HUES48 (cell line): ENCODE results near the gene PDE6G.
"Not testable (repeated sequence)": the region's sequence is repeated elsewhere in the genome, so short reads cannot be mapped to it uniquely, and the experiment has no call there.

Experiments used
- H3K27ac ChIP-seq: one replicate; pipeline ENCODE4 v1.7.0; 2013; ENCODE audit warnings: low read depth, low read length, inconsistent platforms
- H3K27me3 ChIP-seq: 2 replicates; pipeline ENCODE4 v1.6.1; 2013; ENCODE audit warnings: mild to moderate bottlenecking, low read length; ENCODE audit not compliant: control insufficient read depth, insufficient read depth
- H3K36me3 ChIP-seq: 2 replicates; pipeline ENCODE4 v1.6.1; 2013; ENCODE audit warnings: low read length; ENCODE audit not compliant: control insufficient read depth, insufficient read depth
- H3K4me1 ChIP-seq: 2 replicates; pipeline ENCODE4 v1.6.1; 2013; ENCODE audit warnings: mild to moderate bottlenecking, low read length; ENCODE audit not compliant: control insufficient read depth, insufficient read depth
- H3K4me3 ChIP-seq: 2 replicates; pipeline ENCODE4 v1.5.1; 2013; ENCODE audit warnings: mild to moderate bottlenecking, low read depth, low read length
- H3K9ac ChIP-seq: 2 replicates; pipeline ENCODE4 v1.6.1; 2013; ENCODE audit warnings: mild to moderate bottlenecking, low read depth, low read length, moderate library complexity
- H3K9me3 ChIP-seq: 2 replicates; pipeline ENCODE4 v1.6.1; 2013; ENCODE audit warnings: low read length; ENCODE audit not compliant: control insufficient read depth, insufficient read depth

PDE6G gene

GRCh38 chr17:81621494-81622130, 34.7 kb downstream of the PDE6G start:
- Histone ChIP-seq H3K27ac (no peak overlapping the region), H3K9me3 (no peaks in the 10 kb centered on the region), H3K4me3 (no peak overlapping the region), H3K36me3 (peaks cover 74% of the 10 kb centered on the region), H3K4me1 (no peaks in the 10 kb centered on the region), H3K9ac (no peak overlapping the region), H3K27me3 (no peaks in the 10 kb centered on the region)

GRCh38 chr17:81618307-81618706, 38.0 kb downstream of the PDE6G start:
- H3K4me1 ChIP-seq, H3K27me3 ChIP-seq, H3K4me3 ChIP-seq, H3K9ac ChIP-seq, H3K27ac ChIP-seq, H3K9me3 ChIP-seq: not testable (repeated sequence)
- peaks cover 70% of the 10 kb centered on the region for H3K36me3 ChIP-seq

- Histone ChIP-seq H3K27me3 (no peaks in the 10 kb centered on the region), H3K27ac (no peak overlapping the region), H3K4me3 (no peak overlapping the region), H3K9me3 (no peaks in the 10 kb centered on the region), H3K36me3 (peaks cover 71% of the 10 kb centered on the region), H3K9ac (no peak overlapping the region), H3K4me1 (no peaks in the 10 kb centered on the region)
Measured at GRCh38 chr17:81616877-81617276, 39.5 kb downstream of the PDE6G start.

GRCh38 chr17:81615401-81615930, 40.9 kb downstream of the PDE6G start:
- no peak overlapping the region for H3K27ac ChIP-seq
- no peak overlapping the region for H3K9ac ChIP-seq
- no peaks in the 10 kb centered on the region for H3K4me1 ChIP-seq
- peaks cover 62% of the 10 kb centered on the region for H3K36me3 ChIP-seq
- H3K4me3 ChIP-seq, result no peak overlapping the region
- H3K9me3 ChIP-seq, result no peaks in the 10 kb centered on the region
- no peaks in the 10 kb centered on the region for H3K27me3 ChIP-seq

GRCh38 chr17:81612172-81612970, 44.0 kb downstream of the PDE6G start:
- H3K9ac ChIP-seq, result no peak overlapping the region
- no peaks in the 10 kb centered on the region for H3K4me1 ChIP-seq
- H3K27me3 ChIP-seq, result no peaks in the 10 kb centered on the region
- H3K9me3 ChIP-seq, result no peaks in the 10 kb centered on the region
- H3K27ac ChIP-seq, result no peak overlapping the region
- H3K36me3 ChIP-seq, result peaks cover 80% of the 10 kb centered on the region
- H3K4me3 ChIP-seq, result no peak overlapping the region

- H3K36me3 ChIP-seq, result peaks cover 83% of the 10 kb centered on the region
- H3K27ac ChIP-seq, result no peak overlapping the region
- H3K27me3 ChIP-seq, result no peaks in the 10 kb centered on the region
- no peaks in the 10 kb centered on the region for H3K4me1 ChIP-seq
- no peaks in the 10 kb centered on the region for H3K9me3 ChIP-seq
- H3K4me3 ChIP-seq, result no peak overlapping the region
- no peak overlapping the region for H3K9ac ChIP-seq
Measured at GRCh38 chr17:81609541-81610311, 46.6 kb downstream of the PDE6G start.

GRCh38 chr17:81608605-81609004, 47.7 kb downstream of the PDE6G start:
- H3K9ac ChIP-seq, result no peak overlapping the region
- H3K4me1 ChIP-seq, result no peaks in the 10 kb centered on the region
- no peaks in the 10 kb centered on the region for H3K9me3 ChIP-seq
- H3K27me3 ChIP-seq, result no peaks in the 10 kb centered on the region
- H3K27ac ChIP-seq, result no peak overlapping the region
- no peak overlapping the region for H3K4me3 ChIP-seq
- H3K36me3 ChIP-seq, result peaks cover 85% of the 10 kb centered on the region

GRCh38 chr17:81608082-81608481, 48.3 kb downstream of the PDE6G start:
- Histone ChIP-seq H3K9ac (no peak overlapping the region), H3K27me3 (no peaks in the 10 kb centered on the region), H3K27ac (no peak overlapping the region), H3K4me1 (no peaks in the 10 kb centered on the region), H3K36me3 (peaks cover 85% of the 10 kb centered on the region), H3K4me3 (no peak overlapping the region), H3K9me3 (no peaks in the 10 kb centered on the region)

- no peak overlapping the region for H3K4me3 ChIP-seq
- peaks cover 81% of the 10 kb centered on the region for H3K36me3 ChIP-seq
- no peaks in the 10 kb centered on the region for H3K27me3 ChIP-seq
- no peak overlapping the region for H3K9ac ChIP-seq
- H3K4me1 ChIP-seq, result no peaks in the 10 kb centered on the region
- no peak overlapping the region for H3K27ac ChIP-seq
- no peaks in the 10 kb centered on the region for H3K9me3 ChIP-seq
Measured at GRCh38 chr17:81607431-81607830, 48.9 kb downstream of the PDE6G start.

GRCh38 chr17:81603846-81604610, 52.3 kb downstream of the PDE6G start:
- peaks cover 81% of the 10 kb centered on the region for H3K36me3 ChIP-seq
- H3K27me3 ChIP-seq, result no peaks in the 10 kb centered on the region
- no peak overlapping the region for H3K27ac ChIP-seq
- no peak overlapping the region for H3K9ac ChIP-seq
- no peaks in the 10 kb centered on the region for H3K4me1 ChIP-seq
- H3K4me3 ChIP-seq, result no peak overlapping the region
- H3K9me3 ChIP-seq, result no peaks in the 10 kb centered on the region
